ENCODE data around the gene SNAPIN.

- TF ChIP-seq POLR2AphosphoS5 (IDR thresholded peaks at IDR 0.05; ENCODE audit: low read depth, low read length), result no peak
- no peak for TF ChIP-seq TAF1 (IDR thresholded peaks at IDR 0.05; ENCODE audit: borderline replicate concordance, insufficient read depth, low read length)
Observed at GRCh38 chr1:153610334-153610733, 48.2 kb upstream of the SNAPIN start.
